ENCODE results near the gene MAEA.
"Not testable (repeated sequence)": the region's sequence is repeated elsewhere in the genome, so short reads cannot be mapped to it uniquely, and the experiment has no call there.

The MAEA gene

DNA sequence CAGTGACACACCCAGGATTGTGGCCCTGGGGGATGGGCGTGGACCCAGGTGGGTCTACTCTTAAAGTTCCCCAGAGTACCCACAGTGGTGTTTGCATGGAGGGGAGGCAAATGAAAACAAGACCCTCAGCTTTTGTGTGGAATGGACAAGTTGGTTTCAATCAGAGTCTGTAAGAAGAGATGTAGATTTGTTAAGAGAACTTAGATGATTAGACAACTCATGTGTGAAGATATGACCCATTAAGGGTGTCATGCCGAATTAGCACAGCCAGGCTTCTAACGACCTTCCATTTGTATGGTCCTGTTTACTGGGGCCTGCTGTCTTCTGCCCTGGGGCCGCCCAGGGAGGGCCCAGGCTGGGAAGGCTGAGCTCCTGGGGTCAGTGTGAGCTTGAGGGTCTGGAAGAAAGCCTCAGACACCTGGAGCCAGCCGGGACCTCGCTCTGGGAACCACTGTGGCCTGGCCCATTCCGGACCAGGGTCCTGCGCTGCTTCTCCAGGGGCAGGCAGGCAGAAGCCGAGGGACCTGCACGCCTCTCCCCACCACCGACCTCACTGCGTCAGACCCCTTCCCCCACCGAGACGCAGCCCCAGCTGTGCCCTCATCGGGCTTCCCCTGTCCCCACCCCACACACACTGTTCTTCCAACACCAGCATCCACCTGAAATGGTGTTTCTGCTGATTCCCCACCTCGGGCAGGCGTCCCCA lies 77.7 kb downstream of the MAEA start:
- no peak for DNase-seq (ENCODE audit: low spot score)

DNA sequence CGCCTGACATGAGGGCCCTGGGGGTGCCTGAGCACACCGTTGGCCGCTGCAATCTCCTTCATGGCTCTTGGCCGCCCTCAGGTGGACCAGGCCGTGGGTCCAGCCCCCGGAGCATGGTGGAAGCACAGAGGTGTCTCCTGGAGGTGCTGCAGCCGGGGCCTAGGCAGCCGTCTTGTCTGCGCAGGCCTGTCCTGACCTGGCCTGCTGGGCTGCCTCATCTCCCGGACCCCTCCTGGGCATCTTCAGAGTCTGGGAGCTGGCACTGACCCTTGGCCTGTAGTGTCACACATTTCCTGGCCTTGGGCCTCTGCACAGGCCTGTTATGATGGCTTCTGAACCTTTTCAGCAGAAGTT lies 78.2 kb downstream of the MAEA start:
- no peak for DNase-seq (ENCODE audit: low spot score)

GRCh38 chr4:1368421-1369090 lies 78.9 kb downstream of the MAEA start:
- no peak for DNase-seq (ENCODE audit: low spot score)

- no peak for DNase-seq (ENCODE audit: low spot score)
Measured at GRCh38 chr4:1369091-1369450, 79.4 kb downstream of the MAEA start.

DNA sequence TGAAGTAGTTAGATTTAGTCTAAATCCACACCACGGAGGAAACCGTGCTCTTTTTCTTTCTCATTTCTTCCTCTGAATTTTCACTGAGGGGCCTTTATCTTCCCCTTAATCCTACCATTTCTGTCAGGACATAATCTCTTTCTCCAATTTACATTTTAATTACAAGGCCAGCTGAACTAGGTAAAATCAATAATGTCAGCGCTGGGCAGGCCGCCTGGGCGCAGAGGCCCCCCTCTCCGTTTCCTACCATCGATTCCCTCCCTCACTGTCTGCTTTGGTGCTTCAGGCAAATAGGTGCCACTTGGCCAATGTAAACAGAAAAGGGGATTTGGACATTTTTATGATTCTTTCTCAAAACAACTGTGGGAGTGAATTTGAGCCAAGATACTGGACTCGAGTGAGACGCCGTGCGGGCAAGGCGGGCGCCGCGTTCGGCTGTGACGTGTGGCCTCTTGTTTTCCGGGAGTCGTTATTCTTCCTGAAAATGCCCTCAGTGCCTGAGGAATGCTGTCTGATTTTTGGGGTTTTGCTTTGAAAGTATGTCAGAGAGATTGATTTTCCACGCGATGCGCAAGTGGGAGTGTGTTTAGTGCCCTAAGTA lies 79.9 kb downstream of the MAEA start:
- no peak for DNase-seq (ENCODE audit: low spot score)

GRCh38 chr4:1370321-1371124 lies 80.8 kb downstream of the MAEA start:
- no peak for DNase-seq (ENCODE audit: low spot score)

DNA sequence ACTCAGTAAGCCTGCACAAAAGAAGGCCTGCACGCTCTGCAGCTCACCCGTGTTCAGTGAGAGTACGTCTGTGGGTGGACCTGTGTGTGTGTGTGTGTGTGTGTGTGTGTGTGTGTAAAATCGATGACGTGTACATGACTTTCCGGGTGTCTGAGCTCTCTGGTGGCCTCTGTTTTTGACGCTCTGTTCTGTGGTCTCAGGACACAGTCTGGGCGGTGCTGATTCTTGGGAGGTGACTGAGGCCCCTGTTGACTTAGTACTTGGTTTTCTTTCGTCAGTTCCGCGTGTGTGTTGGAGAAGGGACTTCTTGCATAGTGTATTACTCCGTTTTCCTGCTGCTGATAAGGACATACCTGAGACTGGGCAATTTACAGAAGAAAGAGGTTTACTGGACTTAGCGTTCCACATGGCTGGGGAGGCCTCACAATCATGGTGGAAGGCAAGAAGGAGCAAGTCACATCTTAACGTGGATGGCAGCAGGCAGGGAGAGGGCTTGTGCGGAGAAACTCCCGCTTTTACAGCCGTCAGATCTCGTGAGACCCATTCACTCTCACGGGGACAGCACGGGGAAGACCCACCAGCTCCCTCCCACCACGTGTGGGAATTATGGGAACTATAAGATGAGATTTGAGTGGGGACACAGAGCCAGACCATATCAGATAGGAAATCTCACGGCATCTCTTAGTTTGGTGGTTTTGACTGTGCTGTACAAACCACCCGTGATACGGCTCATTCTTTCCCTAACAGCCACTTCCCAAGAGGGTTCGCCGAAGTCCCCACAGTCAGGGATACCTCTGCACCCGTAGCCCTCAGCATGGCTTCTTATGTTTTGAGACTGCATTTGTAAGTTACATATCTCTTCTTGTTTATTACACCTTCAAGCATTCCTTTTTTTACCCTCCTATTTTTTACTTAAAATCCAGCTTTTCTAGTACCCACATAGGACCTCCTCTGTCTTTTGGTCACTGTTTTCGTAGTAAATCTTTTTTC lies 81.8 kb downstream of the MAEA start:
- no peak for DNase-seq (ENCODE audit: low spot score)

DNA sequence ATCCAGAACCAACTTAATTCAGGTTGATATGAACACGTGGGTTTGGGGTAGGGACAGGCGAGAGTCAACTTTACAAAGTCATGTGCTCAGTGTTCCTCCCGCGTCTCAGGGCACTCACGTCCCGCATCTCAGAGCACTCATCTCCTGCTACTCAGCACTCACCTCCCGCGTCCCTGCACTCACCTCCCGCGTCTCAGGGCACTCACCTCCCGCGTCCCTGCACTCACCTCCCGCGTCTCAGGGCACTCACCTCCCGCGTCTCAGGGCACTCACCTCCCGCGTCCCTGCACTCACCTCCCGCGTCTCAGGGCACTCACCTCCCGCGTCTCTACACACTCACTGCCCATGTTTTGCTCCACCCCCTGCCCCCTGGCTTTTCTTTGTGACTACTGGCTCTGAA lies 82.9 kb downstream of the MAEA start:
- not testable (repeated sequence) for DNase-seq (ENCODE audit: low spot score)

DNA sequence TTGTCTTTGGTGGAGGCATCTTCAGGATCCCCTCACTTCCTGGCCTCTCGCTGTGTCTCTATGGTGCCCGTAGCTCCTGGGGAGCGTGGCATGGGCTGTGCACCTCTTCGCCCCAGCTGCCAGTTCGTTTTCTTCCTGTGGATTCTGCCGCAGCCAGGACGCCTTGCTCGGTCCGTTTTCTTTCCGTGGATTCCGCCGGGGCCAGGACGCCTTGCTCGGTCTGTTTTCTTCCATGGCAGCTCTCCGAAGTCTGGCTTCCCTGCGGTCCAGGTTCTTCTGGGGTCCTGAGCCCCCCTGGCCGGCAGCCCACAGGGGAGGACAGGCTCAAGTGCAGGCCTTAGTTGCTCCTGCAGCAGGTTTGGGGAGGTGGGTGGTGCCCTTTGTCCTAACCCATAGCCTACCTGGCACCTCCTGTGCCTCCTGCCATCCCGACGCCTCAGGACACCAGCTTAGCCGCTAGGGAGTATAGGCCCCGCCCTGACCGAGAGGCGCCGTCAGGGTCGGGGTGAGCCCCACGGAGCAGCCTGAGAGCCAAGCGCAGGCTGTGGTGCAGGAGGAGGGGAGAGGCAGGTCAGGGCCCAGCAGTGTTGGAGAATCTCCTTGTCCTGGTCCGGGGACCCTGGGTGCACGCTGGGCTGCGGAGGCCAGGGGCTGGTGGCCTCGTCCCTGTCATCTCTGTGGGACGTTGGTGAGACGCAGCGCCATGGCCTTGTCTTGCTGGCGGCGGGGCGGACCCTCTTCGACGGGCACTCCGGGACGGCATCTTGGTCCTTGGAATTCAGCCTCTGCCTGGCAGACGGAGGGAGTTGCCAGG lies 84.4 kb downstream of the MAEA start:
- DNase-seq (ENCODE audit: low spot score) = no peak

DNA sequence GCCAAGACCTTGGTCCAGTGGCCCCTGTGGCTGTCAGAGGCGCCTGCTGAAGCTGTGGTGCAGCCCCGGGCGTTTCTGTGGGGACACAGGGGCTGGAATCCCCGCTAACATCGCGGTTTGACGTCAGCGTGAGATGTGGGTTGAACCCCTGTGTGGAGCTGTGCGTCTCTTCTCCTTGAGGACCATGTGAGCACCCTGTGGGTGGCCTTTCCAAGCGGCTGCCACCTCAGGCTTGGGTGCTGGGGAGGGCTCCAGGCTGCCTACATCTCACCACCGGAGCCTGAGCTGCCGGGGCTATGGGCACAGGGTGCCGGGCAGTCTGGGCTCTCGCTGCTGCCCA lies 85.0 kb downstream of the MAEA start:
- no peak for DNase-seq (ENCODE audit: low spot score)

- no peak for DNase-seq (ENCODE audit: low spot score)
Measured at GRCh38 chr4:1375051-1375721, 85.5 kb downstream of the MAEA start.

GRCh38 chr4:1375761-1376322 lies 86.2 kb downstream of the MAEA start:
- DNase-seq (ENCODE audit: low spot score) = no peak

- DNase-seq (ENCODE audit: low spot score) = no peak
Measured at GRCh38 chr4:1376391-1376840, 86.7 kb downstream of the MAEA start.

GRCh38 chr4:1376841-1377605 lies 87.3 kb downstream of the MAEA start:
- no peak for DNase-seq (ENCODE audit: low spot score)

- DNase-seq (ENCODE audit: low spot score) = no peak
Measured at GRCh38 chr4:1377606-1378261, 88.0 kb downstream of the MAEA start.

GRCh38 chr4:1378559-1379231 lies 89.0 kb downstream of the MAEA start:
- DNase-seq (ENCODE audit: low spot score) = no peak

DNA sequence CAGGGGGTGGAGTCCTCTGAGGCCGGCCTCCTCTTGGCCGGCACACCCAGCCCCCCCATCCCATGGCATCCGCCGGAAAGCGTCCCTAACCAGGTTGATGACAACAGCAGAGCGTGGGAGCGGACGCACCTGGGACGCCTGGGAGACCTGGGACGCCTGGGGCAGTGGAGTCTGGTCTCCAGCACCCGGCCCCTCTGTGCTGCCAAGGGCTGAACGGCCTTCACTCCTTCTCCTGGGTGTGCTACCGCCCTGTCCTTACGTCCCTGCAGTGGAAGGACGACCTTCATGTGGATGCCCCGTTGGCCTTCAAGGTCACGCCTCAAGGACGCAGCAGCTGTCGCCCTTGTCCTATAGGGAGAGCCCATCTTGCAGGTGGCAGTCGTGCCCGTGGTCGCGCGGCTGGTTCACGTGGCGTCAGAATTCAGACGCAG lies 89.7 kb downstream of the MAEA start:
- DNase-seq (ENCODE audit: low spot score) = no peak

DNA sequence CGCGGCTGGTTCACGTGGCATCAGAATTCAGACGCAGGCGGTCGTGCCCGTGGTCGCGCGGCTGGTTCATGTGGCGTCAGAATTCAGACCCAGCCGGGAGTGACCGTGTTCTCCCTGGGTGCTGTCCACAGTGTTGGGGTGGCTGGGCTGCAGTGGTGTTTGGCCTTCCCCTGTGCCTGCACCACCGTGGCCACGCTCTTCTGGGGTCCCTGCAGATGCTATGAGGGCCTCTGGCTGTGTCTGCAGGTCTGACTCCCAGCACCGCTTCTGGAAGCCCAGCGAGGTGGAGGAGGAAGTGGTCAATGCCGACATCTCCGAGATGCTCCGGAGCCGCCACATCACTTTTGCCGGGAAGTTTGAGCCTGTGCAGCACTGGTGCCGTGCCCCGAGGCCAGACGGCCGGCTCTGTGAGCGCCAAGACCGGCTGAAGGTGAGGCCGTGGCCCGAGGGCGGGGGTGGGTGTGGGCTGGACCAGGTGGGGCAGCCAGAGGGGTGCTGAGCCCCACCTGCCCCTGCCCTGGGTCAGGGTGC lies 90.2 kb downstream of the MAEA start:
- no peak for DNase-seq (ENCODE audit: low spot score)
